Stimulated activated naive CD8-positive, alpha-beta T cell treated with anti-CD3 and anti-CD28 coated beads, Interleukin-15, Interleukin-2, amounts not matched to agents 100 ng/mL and 50 ng/mL, for 24 hours (primary cell): ENCODE results near the gene STAC2.
"Not testable (repeated sequence)": the region's sequence is repeated elsewhere in the genome, so short reads cannot be mapped to it uniquely, and the experiment has no call there.

Source experiments
- H3K27ac Mint-ChIP-seq: one replicate; pipeline ENCODE4 v1.8.0; 2021; ENCODE audit warnings: mild to moderate bottlenecking, mixed read lengths
- H3K27me3 Mint-ChIP-seq: one replicate; pipeline ENCODE4 v1.8.0; 2021; ENCODE audit warnings: mixed read lengths
- H3K36me3 Mint-ChIP-seq: one replicate; pipeline ENCODE4 v1.8.0; 2021; ENCODE audit warnings: low read depth, mixed read lengths
- H3K4me1 Mint-ChIP-seq: one replicate; pipeline ENCODE4 v1.8.0; 2021; ENCODE audit warnings: low read depth, mixed read lengths
- H3K4me3 Mint-ChIP-seq: one replicate; pipeline ENCODE4 v1.8.0; 2021; ENCODE audit warnings: mild to moderate bottlenecking, mixed read lengths
- H3K9me3 Mint-ChIP-seq: one replicate; pipeline ENCODE4 v1.8.0; 2021; ENCODE audit warnings: mixed read lengths

Gene STAC2

DNA sequence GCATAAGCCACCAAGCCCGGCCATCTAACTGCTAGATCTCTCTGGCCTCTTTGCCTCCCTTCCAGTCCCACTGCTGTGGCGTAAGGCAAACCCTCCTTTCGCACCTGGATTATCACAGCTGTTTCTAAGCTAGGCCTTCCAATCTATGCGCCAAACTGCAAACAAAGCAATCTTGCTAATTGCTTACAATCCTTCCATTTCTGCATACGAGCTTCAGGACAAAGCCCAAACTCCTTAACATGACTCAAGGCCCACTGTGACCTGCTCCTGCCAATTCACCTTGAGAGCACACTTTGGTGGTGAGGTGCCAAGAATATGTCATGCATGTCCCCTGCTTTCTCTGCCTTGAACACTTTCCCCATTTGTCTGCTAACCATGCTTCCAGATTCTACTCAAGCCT, 53.8 kb downstream of the STAC2 start:
- Mint-ChIP-seq H3K4me1 (peaks cover 13% of the 10 kb centered on the region), H3K9me3 (no peaks in the 10 kb centered on the region), H3K36me3 (no peaks in the 10 kb centered on the region), H3K27ac (no peak overlapping the region), H3K4me3 (no peak overlapping the region), H3K27me3 (peaks cover 5% of the 10 kb centered on the region)

GRCh38 chr17:39170558-39170957, 55.2 kb downstream of the STAC2 start:
- Mint-ChIP-seq H3K4me3 (no peak overlapping the region), H3K4me1 (peaks cover 13% of the 10 kb centered on the region), H3K9me3 (no peaks in the 10 kb centered on the region), H3K27me3 (peaks cover 15% of the 10 kb centered on the region), H3K27ac (no peak overlapping the region), H3K36me3 (no peaks in the 10 kb centered on the region)

- Mint-ChIP-seq H3K27ac (no peak overlapping the region), H3K9me3 (no peaks in the 10 kb centered on the region), H3K36me3 (no peaks in the 10 kb centered on the region), H3K4me1 (peaks cover 13% of the 10 kb centered on the region), H3K4me3 (no peak overlapping the region), H3K27me3 (peaks cover 15% of the 10 kb centered on the region)
Observed at GRCh38 chr17:39170109-39170508, 55.6 kb downstream of the STAC2 start.

GRCh38 chr17:39169518-39169917, 56.2 kb downstream of the STAC2 start:
- H3K9me3 Mint-ChIP-seq, result no peaks in the 10 kb centered on the region
- H3K27me3 Mint-ChIP-seq, result peaks cover 21% of the 10 kb centered on the region
- no peaks in the 10 kb centered on the region for H3K36me3 Mint-ChIP-seq
- H3K27ac Mint-ChIP-seq, result no peak overlapping the region
- H3K4me1 Mint-ChIP-seq, result peaks cover 17% of the 10 kb centered on the region
- H3K4me3 Mint-ChIP-seq, result no peak overlapping the region

- no peak overlapping the region for H3K27ac Mint-ChIP-seq
- H3K4me3 Mint-ChIP-seq, result no peak overlapping the region
- peaks cover 21% of the 10 kb centered on the region for H3K27me3 Mint-ChIP-seq
- no peaks in the 10 kb centered on the region for H3K36me3 Mint-ChIP-seq
- no peaks in the 10 kb centered on the region for H3K9me3 Mint-ChIP-seq
- H3K4me1 Mint-ChIP-seq, result peaks cover 18% of the 10 kb centered on the region
Observed at GRCh38 chr17:39169101-39169500, 56.6 kb downstream of the STAC2 start.

- Mint-ChIP-seq H3K4me1 (peaks cover 18% of the 10 kb centered on the region), H3K27me3 (peaks cover 21% of the 10 kb centered on the region)
- not testable (repeated sequence) for H3K4me3 Mint-ChIP-seq, H3K36me3 Mint-ChIP-seq, H3K27ac Mint-ChIP-seq, H3K9me3 Mint-ChIP-seq
Observed at GRCh38 chr17:39168503-39168902, 57.2 kb downstream of the STAC2 start.

GRCh38 chr17:39167476-39167875, 58.3 kb downstream of the STAC2 start:
- H3K4me1 Mint-ChIP-seq, result peaks cover 18% of the 10 kb centered on the region
- no peak overlapping the region for H3K27ac Mint-ChIP-seq
- H3K27me3 Mint-ChIP-seq, result peaks cover 21% of the 10 kb centered on the region
- no peaks in the 10 kb centered on the region for H3K36me3 Mint-ChIP-seq
- H3K9me3 Mint-ChIP-seq, result no peaks in the 10 kb centered on the region
- H3K4me3 Mint-ChIP-seq, result no peak overlapping the region

GRCh38 chr17:39166437-39167335, 59.1 kb downstream of the STAC2 start:
- H3K27me3 Mint-ChIP-seq, result peaks cover 21% of the 10 kb centered on the region
- no peaks in the 10 kb centered on the region for H3K9me3 Mint-ChIP-seq
- H3K27ac Mint-ChIP-seq, result no peak overlapping the region
- H3K4me1 Mint-ChIP-seq, result peaks cover 18% of the 10 kb centered on the region
- H3K36me3 Mint-ChIP-seq, result no peaks in the 10 kb centered on the region
- H3K4me3 Mint-ChIP-seq, result no peak overlapping the region

DNA sequence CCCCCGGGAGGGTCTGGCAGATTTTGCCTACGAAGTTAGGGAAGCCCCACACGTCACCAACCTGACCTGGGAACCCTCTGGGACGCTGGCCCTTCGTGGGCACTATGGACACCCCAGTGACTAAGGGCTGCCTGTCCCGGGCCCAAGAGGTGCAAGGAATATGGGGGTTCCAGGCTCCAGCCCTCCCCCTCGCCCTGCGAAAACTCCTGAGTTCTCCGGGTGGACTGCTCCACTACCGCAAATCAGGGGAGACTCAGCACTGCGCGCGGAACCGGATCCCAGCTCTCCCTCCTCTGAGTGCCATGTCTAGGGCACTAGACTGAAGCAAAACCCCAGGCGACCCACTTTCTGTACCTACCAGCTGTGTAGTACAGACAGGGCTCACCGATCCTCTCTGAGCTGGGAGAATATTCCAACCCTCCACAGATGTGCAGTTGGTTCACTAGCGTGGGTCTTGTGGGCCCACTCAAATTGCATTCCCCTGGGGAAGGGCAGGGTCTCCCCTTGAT, 59.9 kb downstream of the STAC2 start, which contains the start of gene ARL5C:
TSS of gene ARL5C (minus strand) at position 321 of the 509 bp plus-strand sequence. CDS start 401 bp downstream, outside the sequence.
- Mint-ChIP-seq H3K27me3 (peaks cover 21% of the 10 kb centered on the region), H3K36me3 (no peaks in the 10 kb centered on the region), H3K9me3 (no peaks in the 10 kb centered on the region), H3K4me3 (peak within 1 kb of the TSS; percentile 82), H3K4me1 (peaks cover 18% of the 10 kb centered on the region), H3K27ac (peak within 1 kb of the TSS; percentile 1)

DNA sequence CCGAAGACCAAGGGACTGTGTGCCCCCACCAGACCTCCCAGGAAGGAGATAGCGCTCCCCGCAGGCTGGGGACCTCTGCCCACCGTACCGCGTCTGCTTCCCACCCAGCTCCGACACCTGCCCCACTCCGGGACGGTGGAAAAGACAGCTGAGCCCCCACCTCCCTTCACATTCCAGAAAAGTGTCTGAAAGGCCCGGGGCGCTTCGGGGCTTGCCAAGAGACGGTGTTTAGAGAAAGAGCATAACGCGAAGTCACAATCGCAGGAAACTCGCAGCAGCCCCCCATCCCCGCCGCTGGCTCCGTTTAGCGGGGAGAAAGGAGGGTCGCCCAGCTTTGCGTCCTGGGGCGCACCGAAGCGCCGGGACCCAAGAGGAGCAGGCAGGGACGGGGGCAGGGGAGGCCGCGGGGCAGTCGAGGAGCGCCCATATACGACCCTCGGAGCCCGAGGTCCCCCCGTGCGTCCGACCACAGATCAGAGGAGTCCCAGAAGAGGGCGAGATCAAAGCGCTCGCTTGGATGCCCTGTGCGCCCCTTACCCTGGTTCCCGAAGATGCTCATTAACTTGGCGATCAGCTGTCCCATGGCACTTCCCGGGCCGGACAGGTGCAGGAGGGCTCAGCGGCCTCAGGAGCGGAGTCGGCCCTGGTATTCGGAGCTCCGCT, 60.4 kb downstream of the STAC2 start:
- no peaks in the 10 kb centered on the region for H3K9me3 Mint-ChIP-seq
- H3K4me3 Mint-ChIP-seq, result peak overlapping the region; percentile 82
- no peaks in the 10 kb centered on the region for H3K36me3 Mint-ChIP-seq
- peaks cover 18% of the 10 kb centered on the region for H3K4me1 Mint-ChIP-seq
- peaks cover 21% of the 10 kb centered on the region for H3K27me3 Mint-ChIP-seq
- peak overlapping the region; percentile 1 for H3K27ac Mint-ChIP-seq

DNA sequence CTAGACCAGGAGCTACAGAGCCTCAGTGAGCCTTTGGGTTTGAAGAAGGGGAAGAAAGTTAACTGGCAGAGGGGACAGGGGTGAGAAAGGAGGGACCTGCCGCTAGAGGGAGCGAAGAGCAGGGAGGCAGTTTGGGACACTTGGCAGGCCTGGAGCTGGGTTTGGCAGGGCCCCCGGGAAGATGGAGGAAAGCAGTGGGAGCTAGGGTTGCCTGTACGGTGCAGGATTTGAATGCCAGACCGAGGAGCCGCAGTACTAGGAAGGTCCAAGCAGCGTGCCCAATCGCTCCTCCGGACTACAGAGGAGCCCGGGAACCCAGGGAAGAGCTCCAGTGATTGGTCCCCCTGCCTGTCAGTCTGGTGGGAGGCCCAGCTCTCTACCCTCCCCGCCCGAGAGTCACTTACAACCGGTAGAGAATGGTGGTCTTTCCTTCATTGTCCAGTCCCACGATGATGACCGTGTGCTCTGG, 61.0 kb downstream of the STAC2 start:
- H3K9me3 Mint-ChIP-seq, result no peaks in the 10 kb centered on the region
- H3K27ac Mint-ChIP-seq, result peak overlapping the region; percentile 1
- H3K4me1 Mint-ChIP-seq, result peaks cover 18% of the 10 kb centered on the region

GRCh38 chr17:39161962-39162361, 63.8 kb downstream of the STAC2 start:
- Mint-ChIP-seq H3K4me1 (peaks cover 9% of the 10 kb centered on the region), H3K27ac (no peak overlapping the region), H3K9me3 (no peaks in the 10 kb centered on the region), H3K27me3 (peaks cover 17% of the 10 kb centered on the region), H3K4me3 (no peak overlapping the region), H3K36me3 (no peaks in the 10 kb centered on the region)

More for the DNA sequence above, 61.0 kb downstream of the STAC2 start:
- peak overlapping the region; percentile 82 for H3K4me3 Mint-ChIP-seq
- peaks cover 21% of the 10 kb centered on the region for H3K27me3 Mint-ChIP-seq
- no peaks in the 10 kb centered on the region for H3K36me3 Mint-ChIP-seq
